ENCODE results near the gene PRKRIP1. TPM values are rescaled to one million over a fixed set of nuclear protein-coding genes. Genes with fewer than 3 reads are reported as not detected.
"Not testable (repeated sequence)": the region's sequence is repeated elsewhere in the genome, so short reads cannot be mapped to it uniquely, and the experiment has no call there.

The PRKRIP1 gene
- total RNA-seq, 1 donor: 14.5 TPM

DNA sequence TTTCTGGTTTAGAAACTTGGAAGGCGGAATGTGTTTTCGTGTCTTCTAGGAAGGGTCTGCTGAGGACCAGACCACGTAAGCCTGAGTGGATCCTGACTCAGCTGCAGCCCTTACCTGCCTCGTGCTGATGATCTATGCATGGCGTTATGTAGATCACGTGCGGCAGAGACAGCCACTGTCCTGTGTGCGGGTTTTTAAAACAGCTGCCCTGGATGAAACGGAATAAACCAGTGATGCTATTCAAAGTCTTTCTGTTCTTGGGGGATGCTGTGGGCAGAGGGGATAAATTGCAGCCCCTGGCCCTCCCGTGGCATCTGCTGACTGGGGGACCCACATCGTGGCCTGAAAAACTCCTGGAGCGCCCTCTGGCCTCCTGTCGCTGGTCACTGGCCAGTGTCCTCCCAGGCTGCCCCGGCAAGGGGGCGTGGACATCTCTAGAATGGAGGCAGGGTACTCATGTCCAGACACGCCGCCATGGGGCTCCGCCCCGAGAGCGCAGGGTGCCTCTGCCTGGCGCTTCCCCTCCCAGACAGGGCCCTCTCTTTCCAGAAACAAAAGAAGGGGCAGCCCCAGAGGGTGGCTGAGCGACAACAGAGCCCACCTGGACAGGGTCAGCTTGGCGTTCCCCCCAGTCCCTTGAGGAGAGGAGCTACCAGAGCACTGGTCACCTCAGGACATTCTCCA is 55.4 kb downstream of the PRKRIP1 start:
- Histone ChIP-seq H3K27me3 (ENCODE audit: insufficient read depth, low read length) (no peaks in the 10 kb centered on the region), H3K4me1 (ENCODE audit: insufficient read depth, low read length) (peaks cover 8% of the 10 kb centered on the region), H3K9me3 (ENCODE audit: low read depth, low read length) (no peaks in the 10 kb centered on the region), H4K20me1 (ENCODE audit: insufficient read depth, low read length) (peaks cover 10% of the 10 kb centered on the region), H2AFZ (ENCODE audit: low read length) (no peak overlapping the region), H3K4me2 (ENCODE audit: insufficient read depth, low read length) (peak overlapping the region; percentile 56), H3K79me2 (ENCODE audit: insufficient read depth, low read length) (no peaks in the 10 kb centered on the region), H3K4me3 (ENCODE audit: insufficient read depth, low read length) (no peak overlapping the region), H3K36me3 (ENCODE audit: insufficient read depth, low read length) (peaks cover 10% of the 10 kb centered on the region), H3K27ac (ENCODE audit: low read depth, low read length) (no peak overlapping the region)
- TF ChIP-seq, protein P1, sequence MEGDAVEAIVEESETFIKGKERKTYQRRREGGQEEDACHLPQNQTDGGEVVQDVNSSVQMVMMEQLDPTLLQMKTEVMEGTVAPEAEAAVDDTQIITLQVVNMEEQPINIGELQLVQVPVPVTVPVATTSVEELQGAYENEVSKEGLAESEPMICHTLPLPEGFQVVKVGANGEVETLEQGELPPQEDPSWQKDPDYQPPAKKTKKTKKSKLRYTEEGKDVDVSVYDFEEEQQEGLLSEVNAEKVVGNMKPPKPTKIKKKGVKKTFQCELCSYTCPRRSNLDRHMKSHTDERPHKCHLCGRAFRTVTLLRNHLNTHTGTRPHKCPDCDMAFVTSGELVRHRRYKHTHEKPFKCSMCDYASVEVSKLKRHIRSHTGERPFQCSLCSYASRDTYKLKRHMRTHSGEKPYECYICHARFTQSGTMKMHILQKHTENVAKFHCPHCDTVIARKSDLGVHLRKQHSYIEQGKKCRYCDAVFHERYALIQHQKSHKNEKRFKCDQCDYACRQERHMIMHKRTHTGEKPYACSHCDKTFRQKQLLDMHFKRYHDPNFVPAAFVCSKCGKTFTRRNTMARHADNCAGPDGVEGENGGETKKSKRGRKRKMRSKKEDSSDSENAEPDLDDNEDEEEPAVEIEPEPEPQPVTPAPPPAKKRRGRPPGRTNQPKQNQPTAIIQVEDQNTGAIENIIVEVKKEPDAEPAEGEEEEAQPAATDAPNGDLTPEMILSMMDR (IDR thresholded peaks at IDR 0.05; ENCODE audit: extremely low read depth, low read depth, low read length): no peak
- peak; percentile 86 for DNase-seq (ENCODE audit: insufficient read length, low spot score, missing footprints)

DNA sequence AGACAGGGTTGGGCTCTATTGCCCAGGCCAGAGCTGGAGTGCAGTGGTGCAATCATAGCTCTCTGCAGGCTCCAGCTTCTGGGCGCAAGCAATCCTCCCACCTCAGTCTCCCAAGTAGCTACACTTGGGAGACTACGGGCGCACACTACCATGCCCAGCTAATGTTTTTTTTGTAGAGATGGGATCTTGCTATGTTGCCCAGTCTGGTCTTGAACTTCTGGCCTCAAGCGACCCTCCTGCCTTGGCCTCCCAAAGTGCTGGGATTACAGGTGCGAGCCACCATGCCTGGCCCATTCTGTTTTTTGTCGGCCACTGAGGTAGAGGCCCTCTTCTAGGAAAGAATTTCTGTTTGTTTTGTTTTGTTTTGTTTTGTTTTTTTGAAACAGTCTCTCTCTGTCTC is 56.3 kb downstream of the PRKRIP1 start:
- Histone ChIP-seq H3K4me2 (ENCODE audit: insufficient read depth, low read length) (no peak overlapping the region), H3K4me3 (ENCODE audit: insufficient read depth, low read length) (no peak overlapping the region), H2AFZ (ENCODE audit: low read length) (no peak overlapping the region), H3K27ac (ENCODE audit: low read depth, low read length) (no peak overlapping the region), H3K36me3 (ENCODE audit: insufficient read depth, low read length) (peaks cover 13% of the 10 kb centered on the region), H3K79me2 (ENCODE audit: insufficient read depth, low read length) (no peaks in the 10 kb centered on the region), H3K9me3 (ENCODE audit: low read depth, low read length) (no peaks in the 10 kb centered on the region), H3K4me1 (ENCODE audit: insufficient read depth, low read length) (peaks cover 8% of the 10 kb centered on the region), H3K27me3 (ENCODE audit: insufficient read depth, low read length) (no peaks in the 10 kb centered on the region), H4K20me1 (ENCODE audit: insufficient read depth, low read length) (peaks cover 10% of the 10 kb centered on the region)
- no peak for DNase-seq (ENCODE audit: insufficient read length, low spot score, missing footprints)
- TF ChIP-seq, protein P1 (IDR thresholded peaks at IDR 0.05; ENCODE audit: extremely low read depth, low read depth, low read length): no peak

DNA sequence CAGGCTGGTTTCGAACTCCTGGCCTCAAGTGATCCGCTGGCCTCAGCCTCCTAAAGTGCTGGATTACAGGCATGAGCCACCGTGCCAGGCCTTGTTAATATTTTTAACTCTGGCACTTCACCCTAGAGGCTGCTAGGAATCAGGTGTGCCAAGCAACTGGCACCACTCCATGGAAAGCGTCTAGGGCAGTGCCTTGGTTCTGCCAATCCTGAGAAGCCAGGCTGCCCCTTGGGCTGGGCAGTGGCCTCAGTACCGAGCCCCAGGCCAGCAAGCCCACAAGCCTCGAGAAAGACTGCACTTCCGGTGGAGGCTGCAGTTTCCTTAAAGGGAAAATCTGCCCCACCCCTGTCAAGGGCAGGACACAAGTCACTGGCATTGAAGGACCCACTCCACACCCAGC is 57.2 kb downstream of the PRKRIP1 start:
- no peak overlapping the region for H3K27ac ChIP-seq (ENCODE audit: low read depth, low read length)
- H3K4me2 ChIP-seq (ENCODE audit: insufficient read depth, low read length): no peak overlapping the region
- peaks cover 10% of the 10 kb centered on the region for H3K36me3 ChIP-seq (ENCODE audit: insufficient read depth, low read length)
- H3K27me3 ChIP-seq (ENCODE audit: insufficient read depth, low read length): no peaks in the 10 kb centered on the region
- H3K4me1 ChIP-seq (ENCODE audit: insufficient read depth, low read length): peaks cover 8% of the 10 kb centered on the region
- DNase-seq (ENCODE audit: insufficient read length, low spot score, missing footprints): peak; percentile 79
- H3K79me2 ChIP-seq (ENCODE audit: insufficient read depth, low read length): no peaks in the 10 kb centered on the region
- no peaks in the 10 kb centered on the region for H3K9me3 ChIP-seq (ENCODE audit: low read depth, low read length)
- no peak overlapping the region for H3K4me3 ChIP-seq (ENCODE audit: insufficient read depth, low read length)
- peaks cover 7% of the 10 kb centered on the region for H4K20me1 ChIP-seq (ENCODE audit: insufficient read depth, low read length)
- TF ChIP-seq, protein P1 (IDR thresholded peaks at IDR 0.05; ENCODE audit: extremely low read depth, low read depth, low read length): no peak
- H2AFZ ChIP-seq (ENCODE audit: low read length): no peak overlapping the region

DNA sequence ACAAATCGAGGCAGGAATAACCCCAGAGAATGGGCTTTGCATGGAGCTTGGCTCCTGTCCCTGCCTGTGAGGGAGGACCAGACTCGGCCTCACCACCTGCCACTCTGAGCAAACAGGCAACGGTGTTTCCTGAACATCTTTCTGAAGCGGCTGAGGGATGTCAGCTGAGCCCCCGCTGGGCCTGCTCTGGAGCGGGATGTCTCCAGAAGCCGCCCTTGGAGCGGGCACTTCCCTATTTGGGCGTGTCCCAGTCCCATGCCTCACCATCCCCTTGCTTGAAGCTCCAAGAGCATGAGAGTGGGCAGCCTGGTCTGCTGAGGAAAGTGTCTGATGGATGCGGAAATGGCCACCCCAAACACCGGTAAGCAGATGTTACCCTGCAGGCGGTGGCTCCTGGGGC is 58.3 kb downstream of the PRKRIP1 start:
- Histone ChIP-seq H3K9me3 (ENCODE audit: low read depth, low read length) (no peaks in the 10 kb centered on the region), H3K4me2 (ENCODE audit: insufficient read depth, low read length) (no peak overlapping the region), H3K79me2 (ENCODE audit: insufficient read depth, low read length) (no peaks in the 10 kb centered on the region), H3K4me3 (ENCODE audit: insufficient read depth, low read length) (no peak overlapping the region), H4K20me1 (ENCODE audit: insufficient read depth, low read length) (peaks cover 7% of the 10 kb centered on the region), H3K4me1 (ENCODE audit: insufficient read depth, low read length) (peaks cover 8% of the 10 kb centered on the region), H3K27ac (ENCODE audit: low read depth, low read length) (no peak overlapping the region), H3K27me3 (ENCODE audit: insufficient read depth, low read length) (no peaks in the 10 kb centered on the region), H3K36me3 (ENCODE audit: insufficient read depth, low read length) (peaks cover 12% of the 10 kb centered on the region), H2AFZ (ENCODE audit: low read length) (no peak overlapping the region)
- TF ChIP-seq, protein P1 (IDR thresholded peaks at IDR 0.05; ENCODE audit: extremely low read depth, low read depth, low read length): no peak
- peak; percentile 72 for DNase-seq (ENCODE audit: insufficient read length, low spot score, missing footprints)

DNA sequence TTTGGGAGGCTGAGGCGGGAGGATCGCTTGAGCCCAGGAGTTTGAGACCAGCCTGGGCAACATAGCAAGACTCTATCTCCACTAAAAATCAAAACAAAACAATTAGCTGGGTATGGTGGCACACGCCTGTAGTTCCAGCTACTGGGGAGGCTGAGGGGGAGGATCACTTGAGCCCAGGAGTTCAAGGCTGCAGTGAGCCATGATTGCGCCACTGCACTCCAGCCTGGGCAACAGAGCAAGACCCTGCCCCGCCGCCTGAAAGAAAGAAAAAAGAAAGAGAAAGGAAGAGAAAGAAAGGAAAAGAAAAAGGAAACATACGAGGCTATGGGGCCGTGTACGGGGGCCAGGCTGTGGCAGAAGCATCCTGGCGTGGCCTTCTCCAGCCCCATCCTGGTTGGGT is 58.8 kb downstream of the PRKRIP1 start:
- not testable (repeated sequence) for H3K4me1 ChIP-seq (ENCODE audit: insufficient read depth, low read length); H3K4me3 ChIP-seq (ENCODE audit: insufficient read depth, low read length); H3K27me3 ChIP-seq (ENCODE audit: insufficient read depth, low read length); H3K9me3 ChIP-seq (ENCODE audit: low read depth, low read length); H3K4me2 ChIP-seq (ENCODE audit: insufficient read depth, low read length); H2AFZ ChIP-seq (ENCODE audit: low read length); H4K20me1 ChIP-seq (ENCODE audit: insufficient read depth, low read length); H3K27ac ChIP-seq (ENCODE audit: low read depth, low read length); H3K79me2 ChIP-seq (ENCODE audit: insufficient read depth, low read length); DNase-seq (ENCODE audit: insufficient read length, low spot score, missing footprints)
- H3K36me3 ChIP-seq (ENCODE audit: insufficient read depth, low read length): peaks cover 14% of the 10 kb centered on the region

Measured in osteoblast (primary cell).